Activated CD4-positive, CD25-positive, alpha-beta regulatory T cell treated with anti-CD3 and anti-CD28 coated beads, Interleukin-2, amount 50 U/mL, for 24 hours (primary cell): ENCODE results near the gene ITGB8.
A peak's percentile ranks its signal among the peaks of the same experiment; 100 is the strongest.

ENCODE experiments used
- ATAC-seq, 2 donors: fragments of 150-1000 bp; cut with Tn5 transposase; one replicate each; pipeline ENCODE4 v1.10.0; 2021; ENCODE audit warnings: mild to moderate bottlenecking in 1 of 2, moderate library complexity in 1 of 2

Gene ITGB8

DNA sequence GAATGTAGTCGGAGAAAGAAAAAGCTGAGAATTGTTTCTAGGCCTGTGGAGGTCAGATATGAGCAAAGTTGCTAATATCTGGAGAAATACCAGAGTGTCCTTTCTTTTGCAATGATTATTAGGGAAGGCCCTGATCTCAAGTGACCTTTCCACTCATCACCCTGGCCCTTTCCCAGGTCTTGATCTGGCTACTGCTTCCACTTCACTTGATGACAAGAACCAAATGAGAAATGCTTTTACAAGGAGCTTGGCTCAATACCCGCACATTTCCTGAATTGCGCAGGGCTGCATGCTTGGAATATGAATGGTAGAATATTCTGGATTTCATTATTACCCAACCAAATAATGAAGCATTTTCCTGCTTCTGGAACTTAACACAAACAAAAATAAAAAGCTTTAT lies 104.6 kb downstream of the ITGB8 start:
- ATAC-seq: no peak

DNA sequence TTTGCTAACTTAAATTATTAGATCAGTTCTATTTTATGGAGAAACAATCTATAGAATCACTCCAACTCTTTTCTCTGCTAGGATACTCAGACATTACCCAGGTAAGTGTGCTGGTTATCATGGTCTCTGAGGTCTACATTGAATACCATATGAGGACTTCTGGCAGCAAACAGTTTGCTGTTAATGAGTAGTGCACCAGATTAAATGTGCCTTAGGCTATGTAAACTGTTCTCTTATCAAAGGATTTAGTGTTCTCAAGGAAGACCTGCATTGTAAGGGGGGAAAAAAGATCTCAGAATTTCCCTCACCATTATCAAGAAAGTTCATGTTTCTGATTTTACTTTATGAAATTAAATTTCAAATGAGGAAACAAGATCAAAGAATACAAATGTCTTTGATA lies 107.5 kb downstream of the ITGB8 start:
- ATAC-seq: no peak

DNA sequence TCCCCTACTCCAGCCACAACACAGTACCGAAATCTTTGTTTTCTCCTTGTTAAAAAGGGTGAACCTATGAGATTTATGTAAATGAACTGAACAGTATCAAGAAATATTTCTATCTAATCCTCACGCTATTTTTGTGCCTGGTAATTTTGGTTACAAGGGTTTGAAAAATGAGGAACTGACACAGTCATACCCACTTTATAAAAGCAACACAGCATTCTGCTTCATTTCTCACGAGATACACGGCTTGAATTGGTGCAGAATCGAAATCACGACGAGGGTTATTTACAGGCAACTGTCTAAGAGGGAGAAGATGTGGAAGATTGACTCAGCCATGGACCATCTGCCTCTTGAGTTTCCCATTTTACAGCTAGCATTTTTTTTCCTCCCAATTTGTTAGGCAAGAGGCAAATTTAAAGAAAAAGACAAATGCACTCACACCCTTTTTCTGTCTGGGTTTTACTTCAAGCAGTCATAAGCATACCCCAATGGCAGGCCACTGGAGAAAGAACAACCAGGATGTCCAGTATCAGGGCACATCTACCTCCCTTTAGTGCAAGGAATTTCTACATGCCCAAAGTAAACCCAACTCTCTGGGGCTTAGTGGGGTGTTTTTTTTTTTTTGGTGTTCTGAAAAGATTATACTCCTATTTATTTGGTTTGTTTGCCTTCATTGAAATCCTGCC lies 108.1 kb downstream of the ITGB8 start:
- peak in 1 of 2 donors; percentile 36 for ATAC-seq

DNA sequence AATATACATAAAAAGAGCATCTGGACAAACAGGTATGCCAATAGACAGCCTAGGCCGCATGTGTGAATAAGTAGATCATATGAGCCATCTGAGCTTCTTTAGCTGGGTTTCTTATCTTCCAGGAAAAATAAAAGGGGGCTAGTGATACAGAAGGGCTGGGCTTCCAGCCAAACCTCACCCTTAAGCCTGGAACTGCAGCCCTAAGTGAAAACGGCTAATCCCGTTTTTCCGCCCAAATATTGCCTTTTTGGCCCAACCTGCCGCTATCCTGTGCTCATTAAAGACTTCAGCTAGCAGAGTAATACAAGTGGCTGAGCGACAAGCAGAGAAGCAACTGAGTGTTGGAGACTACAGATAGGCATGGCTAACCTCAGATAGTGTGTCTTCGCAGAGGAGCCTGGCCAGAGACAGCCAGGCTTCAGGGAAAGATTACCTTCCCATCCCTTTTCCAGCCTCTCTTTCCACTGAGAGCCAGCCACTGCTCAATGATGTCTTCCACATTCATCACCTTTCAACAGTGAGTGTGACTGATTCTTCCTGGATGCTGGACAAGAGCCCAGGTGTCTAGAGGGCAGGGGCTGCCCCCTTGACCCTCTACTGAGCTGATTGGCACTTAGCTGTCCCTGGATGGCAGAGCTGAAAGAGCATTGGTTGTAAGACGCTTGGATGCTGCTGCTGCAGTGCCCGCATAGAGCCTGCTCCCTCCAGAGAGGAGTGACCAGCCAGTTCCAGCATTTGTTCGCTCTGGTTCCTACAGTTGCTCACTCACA lies 108.9 kb downstream of the ITGB8 start:
- no peak for ATAC-seq

DNA sequence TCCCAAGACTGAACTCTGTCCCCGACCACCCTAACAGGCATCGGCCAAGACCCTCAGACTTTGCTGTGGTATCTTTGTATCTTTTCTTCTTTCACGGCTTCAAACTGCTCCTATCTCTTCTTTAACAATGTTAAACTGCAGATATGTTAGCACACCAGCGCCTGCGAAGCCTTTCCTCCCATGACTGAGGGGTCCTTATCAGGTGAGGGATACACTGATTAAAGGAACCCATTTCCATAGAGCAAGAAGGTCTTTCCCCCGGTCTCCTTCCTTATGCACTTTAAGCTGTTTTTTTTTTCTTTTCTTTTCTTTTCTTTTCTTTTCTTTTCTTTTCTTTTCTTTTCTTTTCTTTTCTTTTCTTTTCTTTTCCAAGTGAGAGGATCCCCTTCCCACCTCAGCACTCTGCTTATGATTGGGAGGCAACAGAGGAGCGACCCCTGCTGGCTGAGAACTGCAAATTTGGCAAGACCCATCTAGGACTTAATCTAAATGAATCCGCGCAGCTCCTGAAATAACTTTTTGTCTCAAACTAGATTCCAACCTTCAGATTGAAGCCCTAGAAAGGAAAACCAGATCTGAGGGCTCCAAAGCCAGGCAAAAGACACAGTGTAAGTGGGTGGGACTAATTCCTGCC lies 109.9 kb downstream of the ITGB8 start:
- no peak for ATAC-seq

DNA sequence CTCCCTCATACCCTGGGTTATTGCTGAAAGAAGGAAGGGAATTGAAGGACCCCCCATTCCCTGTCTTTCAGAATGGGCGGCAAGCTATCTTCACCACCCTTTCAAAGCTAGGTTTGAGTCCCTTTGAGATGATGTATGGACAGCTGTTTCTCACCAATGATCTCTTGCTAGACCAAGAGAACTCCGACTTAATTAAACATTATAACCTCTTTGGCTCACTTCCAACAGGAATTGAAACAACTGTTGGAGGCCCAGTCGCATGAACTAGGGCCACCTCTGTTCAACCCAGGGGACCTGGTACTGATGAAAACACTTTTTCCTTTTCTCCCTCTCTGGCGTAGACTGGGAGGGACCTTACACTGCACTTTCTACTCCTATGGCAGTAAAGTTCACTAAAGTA lies 110.6 kb downstream of the ITGB8 start:
- no peak for ATAC-seq

DNA sequence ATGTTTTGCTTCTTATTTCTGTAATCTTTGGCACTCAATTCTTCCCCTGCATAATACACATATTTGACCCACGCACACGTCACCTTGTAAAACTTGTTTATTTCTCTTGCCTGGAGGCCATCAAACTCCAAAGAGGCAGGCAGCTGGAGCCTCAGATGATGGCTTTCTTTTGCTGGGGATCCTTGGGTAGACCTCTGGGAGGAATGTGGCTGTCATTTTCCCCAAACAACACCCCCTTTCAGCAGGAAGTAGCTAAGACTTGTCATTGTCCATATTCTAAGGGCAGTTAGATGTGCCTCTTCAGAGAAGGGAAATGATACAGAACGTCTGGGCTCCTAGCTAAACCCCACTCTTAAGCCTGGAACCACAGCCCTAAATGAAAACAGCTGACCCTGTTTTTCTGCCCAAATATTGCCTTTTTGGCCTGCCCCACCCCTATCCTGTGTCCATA lies 111.3 kb downstream of the ITGB8 start:
- ATAC-seq: no peak

DNA sequence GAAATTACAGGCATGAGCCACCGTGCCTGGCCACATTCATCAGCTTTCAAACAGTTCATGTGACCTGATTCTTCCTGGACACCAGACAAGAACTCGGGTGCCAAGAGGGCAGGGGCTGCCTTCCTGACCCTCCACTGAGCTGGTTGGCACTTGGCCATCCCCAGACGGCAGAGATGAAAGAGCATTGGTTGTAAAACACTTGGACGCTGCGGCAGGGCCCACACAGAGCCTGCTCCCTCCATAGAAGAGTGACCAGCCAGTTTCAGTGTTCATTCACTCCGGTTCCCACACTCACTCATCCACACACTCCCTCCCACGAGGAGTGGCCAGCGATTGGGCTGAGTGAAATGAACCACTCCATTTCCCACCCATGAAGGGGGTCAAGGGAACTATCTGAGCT lies 112.3 kb downstream of the ITGB8 start:
- ATAC-seq: no peak

DNA sequence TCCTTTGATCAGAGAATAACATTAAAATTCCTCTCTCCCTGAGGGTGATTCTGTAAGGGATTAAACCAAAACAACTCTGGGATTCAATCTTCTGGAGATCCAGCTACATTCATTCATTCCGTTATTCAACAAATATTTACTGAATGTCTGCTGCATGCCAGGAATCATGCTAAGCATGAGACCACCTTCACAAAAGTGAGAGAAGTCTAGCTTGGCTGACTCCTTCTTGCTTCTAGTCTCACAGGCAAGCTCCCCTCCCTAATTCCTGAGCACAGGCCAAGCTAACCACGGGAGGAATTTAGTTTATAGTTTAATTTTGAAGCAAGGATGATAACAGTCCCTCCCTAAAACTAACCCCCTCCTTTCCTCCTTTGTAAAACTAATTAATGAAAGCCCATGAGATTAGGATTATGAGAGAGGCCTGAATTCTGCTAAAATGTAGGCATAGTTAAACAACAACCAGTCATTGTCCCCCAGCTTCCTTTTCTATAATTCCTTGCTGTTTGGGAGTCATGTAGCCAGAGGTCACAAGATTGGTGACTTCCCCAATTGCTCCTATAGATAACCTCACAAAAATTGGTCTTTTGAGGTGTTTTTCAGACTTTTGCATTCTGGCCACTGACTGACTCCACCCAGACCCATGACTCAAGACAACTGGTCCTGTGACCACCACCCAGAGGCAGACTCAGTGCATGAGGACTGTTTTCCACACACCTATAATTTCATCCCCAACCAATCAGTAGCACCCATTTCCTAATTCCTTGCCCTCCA lies 113.5 kb downstream of the ITGB8 start:
- no peak for ATAC-seq

DNA sequence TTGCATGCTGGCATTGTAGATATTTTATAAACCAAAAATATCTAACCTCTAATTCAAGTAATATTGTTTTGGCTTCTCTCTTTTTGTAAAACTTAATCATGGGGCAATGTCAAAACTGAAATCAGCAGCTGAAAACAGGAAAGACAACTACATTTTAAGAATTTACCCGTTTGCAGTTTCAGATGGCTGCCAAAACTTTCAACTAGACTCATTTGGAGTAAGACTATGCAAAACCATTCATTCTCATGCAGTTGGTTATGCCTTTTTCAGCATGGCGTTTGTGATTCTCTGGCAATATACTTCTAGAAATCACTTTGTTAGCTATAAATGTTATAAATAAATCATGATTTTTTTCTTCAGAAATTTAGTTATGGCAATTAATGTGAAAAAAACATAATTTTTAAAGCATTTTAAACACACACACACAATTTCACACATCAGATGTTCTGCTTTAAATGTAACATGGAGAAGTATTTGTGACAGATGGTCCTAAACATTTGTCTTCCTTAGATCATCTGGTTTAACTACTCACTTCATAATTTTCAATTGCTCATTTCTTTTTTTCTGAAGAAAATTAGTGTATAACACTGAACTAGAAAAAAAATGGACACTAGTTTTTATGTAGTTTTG lies 116.4 kb downstream of the ITGB8 start:
- ATAC-seq: no peak

DNA sequence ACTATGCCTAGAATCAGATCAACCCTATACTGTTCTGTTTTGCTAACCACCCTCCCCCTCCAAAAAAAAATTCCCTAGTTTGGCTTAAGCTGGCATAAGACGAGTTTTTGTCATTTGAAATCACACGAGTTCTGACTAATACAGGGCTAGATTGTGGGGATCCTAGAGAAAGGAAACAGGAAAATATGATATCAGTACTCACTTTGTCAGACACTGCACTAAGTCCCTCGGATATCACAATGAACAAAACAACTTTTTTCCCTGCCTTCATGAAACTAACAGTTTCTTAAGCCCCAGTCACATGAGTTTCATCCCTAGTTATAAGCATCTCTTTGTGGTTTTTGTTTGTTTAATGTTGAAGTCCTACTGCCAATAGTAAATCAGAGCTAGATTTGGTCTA lies 118.5 kb downstream of the ITGB8 start:
- ATAC-seq: no peak

DNA sequence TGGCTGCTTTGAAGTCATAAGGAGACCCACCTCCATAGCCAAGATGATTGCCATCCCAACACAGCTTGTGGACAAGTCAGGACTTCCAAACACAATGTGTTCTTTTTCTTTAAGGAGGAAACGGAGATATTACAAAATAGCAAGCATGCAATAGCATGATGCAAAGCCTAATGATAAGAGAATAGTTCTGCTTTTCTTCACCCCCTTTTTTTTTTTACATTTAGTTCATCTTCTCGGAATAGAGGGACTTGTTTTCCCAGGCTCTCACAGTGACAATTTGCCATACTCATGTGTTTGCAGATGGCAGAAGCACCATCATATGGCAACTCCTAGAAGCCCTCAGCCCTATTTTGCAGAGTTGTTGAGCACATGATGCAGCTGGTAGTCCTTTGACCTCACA lies 119.8 kb downstream of the ITGB8 start:
- no peak for ATAC-seq

DNA sequence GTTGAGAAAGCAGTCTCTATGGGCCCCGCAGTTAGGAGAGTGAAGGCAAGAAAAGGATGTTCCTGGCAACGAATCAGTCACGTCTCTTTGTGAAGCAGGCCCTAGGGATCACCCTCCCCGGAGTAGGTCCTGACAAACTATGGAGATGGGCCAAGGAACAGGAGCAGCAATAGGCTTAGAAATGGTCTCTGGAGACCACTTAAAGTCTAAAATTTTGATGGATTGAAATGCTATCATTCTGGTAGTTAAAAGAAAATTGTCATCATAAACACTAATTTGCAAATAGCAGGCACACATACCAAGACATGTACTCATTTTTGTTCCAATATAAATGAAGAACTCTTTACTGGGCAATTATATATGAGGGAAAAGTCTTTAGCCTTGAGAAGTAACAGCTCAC lies 123.5 kb downstream of the ITGB8 start:
- ATAC-seq: no peak

DNA sequence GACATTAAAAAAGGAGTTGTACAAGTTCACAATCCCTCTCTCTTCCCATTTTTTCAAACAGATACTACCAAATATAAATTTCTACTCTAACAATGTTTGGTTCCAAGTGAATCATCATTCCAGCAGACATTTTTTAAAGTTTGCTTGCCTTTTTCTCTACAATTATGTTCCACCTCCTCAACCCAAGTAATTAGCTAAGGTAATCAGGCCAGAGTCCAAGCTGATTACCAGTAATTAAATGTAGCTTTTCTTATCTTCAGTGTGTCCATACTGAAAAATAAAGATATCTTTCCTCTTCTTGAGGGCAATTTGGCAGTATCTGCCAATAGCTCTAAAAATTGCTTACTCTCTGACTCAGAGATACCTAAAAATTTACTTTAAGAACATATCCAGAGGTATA lies 126.0 kb downstream of the ITGB8 start:
- no peak for ATAC-seq

DNA sequence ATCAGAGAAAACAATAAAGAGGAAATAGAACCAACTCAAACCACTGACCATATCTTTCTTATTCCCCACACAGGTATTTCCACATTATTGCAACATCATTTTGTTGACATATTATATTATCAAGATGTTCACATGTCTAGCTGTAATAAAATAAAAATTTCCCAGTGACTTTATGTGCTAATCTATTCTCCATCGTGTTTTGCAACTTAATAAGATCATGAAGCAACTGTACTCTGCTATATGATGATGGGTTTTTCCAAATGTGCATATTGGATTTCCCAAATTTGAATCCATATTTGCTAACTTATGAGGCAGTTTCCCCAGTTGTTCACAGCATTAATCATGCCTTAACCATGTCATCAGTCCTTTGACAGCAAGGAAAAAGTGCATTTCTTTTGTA lies 127.8 kb downstream of the ITGB8 start:
- no peak for ATAC-seq

DNA sequence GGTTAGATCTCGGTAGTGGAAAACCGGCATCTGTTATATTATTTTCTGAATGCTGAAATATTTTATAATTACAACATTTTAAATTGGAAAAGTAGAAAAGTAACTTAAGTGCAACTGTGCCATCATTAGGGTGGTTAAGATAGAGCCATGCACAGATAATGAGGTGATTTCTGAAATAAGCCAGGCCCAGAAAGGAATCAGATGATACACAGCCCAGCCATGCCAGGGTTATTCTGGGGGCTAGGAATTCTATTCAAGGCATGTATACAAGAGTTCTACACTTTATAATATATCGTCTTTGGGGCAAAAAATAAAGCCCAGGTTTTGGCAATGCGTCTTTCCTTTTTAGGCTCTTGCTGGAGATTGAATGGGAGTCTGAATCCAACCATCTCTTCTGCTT lies 128.7 kb downstream of the ITGB8 start:
- ATAC-seq: no peak

DNA sequence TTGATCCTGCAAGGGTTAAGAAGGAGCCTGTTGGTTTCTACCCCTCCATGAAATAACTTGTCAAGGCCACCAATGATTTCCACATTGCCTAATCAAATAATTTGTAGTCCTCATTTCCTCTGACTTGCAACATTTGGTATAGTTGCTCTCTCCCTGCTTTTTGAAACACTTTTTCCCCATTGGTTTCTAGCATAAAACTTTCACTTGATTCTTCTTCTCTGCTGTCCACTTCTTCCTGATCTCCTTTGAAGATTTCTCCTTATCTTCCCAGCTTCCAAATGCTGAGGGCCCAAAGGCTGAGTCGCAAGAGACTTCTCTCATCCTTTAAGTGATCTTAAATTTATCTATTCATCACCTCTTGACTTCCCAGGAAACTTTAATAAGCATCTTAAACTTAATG lies 134.2 kb downstream of the ITGB8 start:
- no peak for ATAC-seq
